PC-9 (cell line): ENCODE results near the gene TBX20. TPM values are rescaled to one million over a fixed set of nuclear protein-coding genes. Genes with fewer than 3 reads are reported as not detected.

Experiments used
- Bru-seq: library from RNA; stranded (reverse); fragments of 400-500 nt; gene quantifications from one replicate; lab custom pipeline; 2021; lab: Mats Ljungman, UMichigan
- BruChase-seq, 2 experiments: library from RNA; stranded (reverse); fragments of 400-500 nt; gene quantifications; one replicate each; lab custom pipeline; 2021; lab: Mats Ljungman, UMichigan
- BruUV-seq: library from RNA; stranded (reverse); fragments of 400-500 nt; replicated peaks from 2 replicates; lab custom pipeline; 2021; lab: Mats Ljungman, UMichigan
- CTCF ChIA-PET: fragments of 300-600 bp; sonication (Branson Sonifier 250); formaldehyde crosslinking; loops from one replicate; lab custom pipeline; 2022; ENCODE audit warnings: antibody characterized with exemption; lab: Charles Lee
- POLR2A ChIA-PET: fragments of 300-600 bp; sonication (Branson Sonifier 250); formaldehyde crosslinking; loops from one replicate; lab custom pipeline; 2022; ENCODE audit warnings: antibody characterized with exemption; ENCODE audit not compliant: unreplicated experiment; lab: Charles Lee
- DNase-seq, 2 experiments: peaks; one replicate each; pipeline versions ENCODE4 v3.0.0 to v3.0.0-alpha.2; 2015 to 2022; ENCODE audit warnings: mixed read lengths in 1 of 2
- H2AFZ ChIP-seq: fragments of 200-600 bp; sonication (generic); 2 replicates; pipeline ENCODE4 v1.8.1; 2017; ENCODE audit warnings: antibody characterized with exemption
- H3F3A ChIP-seq: fragments of 200-600 bp; sonication (generic); 2 replicates; pipeline ENCODE4 v1.8.1; 2017; ENCODE audit warnings: antibody characterized with exemption, mild to moderate bottlenecking, low read depth; ENCODE audit not compliant: insufficient read depth
- H3K27ac ChIP-seq: fragments of 200-600 bp; sonication (generic); 2 replicates; pipeline ENCODE4 v1.6.1; 2016; ENCODE audit warnings: mixed run types
- H3K27me3 ChIP-seq: fragments of 200-600 bp; sonication (generic); 2 replicates; pipeline ENCODE4 v1.6.1; 2016; ENCODE audit warnings: low read depth, mixed run types; ENCODE audit not compliant: insufficient read depth
- H3K36me3 ChIP-seq: fragments of 200-600 bp; sonication (generic); 2 replicates; pipeline ENCODE4 v1.6.1; 2016; ENCODE audit warnings: low read depth, mixed run types
- H3K4me1 ChIP-seq: fragments of 200-600 bp; sonication (generic); replicated peaks from 2 replicates; pipeline ENCODE4 v1.6.1; 2016; ENCODE audit warnings: mixed run types; ENCODE audit not compliant: insufficient read depth
- H3K4me2 ChIP-seq: fragments of 200-600 bp; sonication (generic); 2 replicates; pipeline ENCODE4 v1.6.1; 2017; ENCODE audit warnings: mixed run types
- H3K4me3 ChIP-seq: fragments of 200-600 bp; sonication (generic); 2 replicates; pipeline ENCODE4 v1.6.1; 2016; ENCODE audit warnings: mixed run types
- H3K79me2 ChIP-seq: fragments of 200-600 bp; sonication (generic); 2 replicates; pipeline ENCODE4 v1.6.1; 2017; ENCODE audit warnings: low read depth, mixed run types
- H3K9me2 ChIP-seq: fragments of 200-600 bp; sonication (generic); 2 replicates; pipeline ENCODE4 v1.8.1; 2017; ENCODE audit warnings: mild to moderate bottlenecking; ENCODE audit not compliant: insufficient read depth
- H3K9me3 ChIP-seq: fragments of 200-600 bp; sonication (generic); 2 replicates; pipeline ENCODE4 v1.8.1; 2016; ENCODE audit warnings: low read depth; ENCODE audit not compliant: insufficient read depth
- H4K20me1 ChIP-seq: fragments of 200-600 bp; sonication (generic); 2 replicates; pipeline ENCODE4 v1.8.1; 2017; ENCODE audit not compliant: insufficient read depth
- EZH2 ChIP-seq: fragments of 200-600 bp; sonication (generic); IDR thresholded peaks from 2 replicates; pipeline ENCODE4 v1.8.0; 2017; ENCODE audit warnings: antibody characterized with exemption, low read depth
- intact Hi-C: fragments of 100-400 bp; cut with micrococcal nuclease; formaldehyde crosslinking; loops from one replicate; pipeline ENCODE4 v1.10.0; 2022; ENCODE audit not compliant: unreplicated experiment
- long read RNA-seq: library from polyadenylated mRNA; stranded (forward); transcript quantifications from one replicate; pipeline ENCODE4 v2.0.0, GENCODE V29; 2022
- total RNA-seq: library from RNA; stranded (reverse); gene quantifications from 2 replicates; pipeline ENCODE4 v1.2.3, GENCODE V29; 2021
- TF ChIP-seq, protein P1 (sequence below): fragments of 200-600 bp; sonication (generic); conservative IDR thresholded peaks from 2 replicates; pipeline ENCODE4 v1.6.1; 2017; ENCODE audit warnings: mixed run types, antibody characterized with exemption, mild to moderate bottlenecking, moderate library complexity

The TBX20 gene, protein sequence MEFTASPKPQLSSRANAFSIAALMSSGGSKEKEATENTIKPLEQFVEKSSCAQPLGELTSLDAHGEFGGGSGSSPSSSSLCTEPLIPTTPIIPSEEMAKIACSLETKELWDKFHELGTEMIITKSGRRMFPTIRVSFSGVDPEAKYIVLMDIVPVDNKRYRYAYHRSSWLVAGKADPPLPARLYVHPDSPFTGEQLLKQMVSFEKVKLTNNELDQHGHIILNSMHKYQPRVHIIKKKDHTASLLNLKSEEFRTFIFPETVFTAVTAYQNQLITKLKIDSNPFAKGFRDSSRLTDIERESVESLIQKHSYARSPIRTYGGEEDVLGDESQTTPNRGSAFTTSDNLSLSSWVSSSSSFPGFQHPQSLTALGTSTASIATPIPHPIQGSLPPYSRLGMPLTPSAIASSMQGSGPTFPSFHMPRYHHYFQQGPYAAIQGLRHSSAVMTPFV
- total RNA-seq (1.1 and 1.7 TPM in 2 replicates), Bru-seq, nascent RNA (percentile 43 among the genes with signal in this experiment), BruChase-seq, experiment 1, labeled RNA remaining after a 2-hour chase (percentile 29 among the genes with signal in this experiment), BruChase-seq, experiment 2, labeled RNA remaining after a 6-hour chase (percentile 16 among the genes with signal in this experiment)
- long read RNA-seq, result 0 reads

DNA sequence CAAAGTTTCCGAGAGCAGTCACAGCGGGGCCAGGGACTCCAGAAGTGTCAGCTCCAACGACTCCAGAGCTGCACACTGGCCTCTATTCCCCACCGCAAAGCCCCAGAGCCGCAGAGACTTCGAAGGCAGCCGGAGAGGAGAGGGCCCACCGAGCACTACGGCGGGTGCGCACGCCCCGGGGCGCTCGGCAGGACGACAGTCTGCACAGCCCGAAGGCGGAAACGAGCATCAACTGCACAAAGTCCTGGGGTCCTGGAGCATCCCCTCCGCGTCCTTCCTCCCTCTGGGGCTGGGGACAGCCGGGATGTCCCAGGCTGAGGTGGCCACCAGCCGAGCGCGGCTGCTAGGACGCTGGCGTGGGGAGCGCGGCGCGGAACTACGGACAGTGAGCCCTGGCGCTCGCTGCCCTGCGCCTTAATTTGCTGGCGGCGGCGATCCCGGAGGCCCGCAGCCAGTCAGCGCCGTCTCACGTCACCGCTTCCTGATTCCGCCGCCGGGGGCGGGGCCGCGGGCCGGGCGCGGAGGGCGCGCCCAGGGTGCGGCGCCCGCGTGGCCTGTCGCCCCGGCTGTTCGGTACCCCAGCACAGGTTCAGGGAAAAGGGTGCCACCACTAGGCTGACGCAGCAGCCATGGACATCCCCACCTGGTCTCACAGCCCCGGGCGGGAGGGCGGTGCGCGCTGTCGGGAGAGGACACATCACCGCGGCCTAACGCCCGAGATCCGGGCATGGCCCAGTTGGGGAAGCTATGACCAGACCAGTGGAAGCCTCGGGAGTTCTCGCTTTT is at the start of gene TBX20:
Gene TBX20, minus strand, starts transcription at position 391 of the 786 bp plus-strand sequence. CDS start 480 bp downstream, outside the sequence.
- no peaks in the 10 kb centered on the region for H3K79me2 ChIP-seq
- ChIA-PET POLR2A (no interaction called here), CTCF (no interaction called here)
- no peaks in the 10 kb centered on the region for H3K9me2 ChIP-seq
- no peaks in the 10 kb centered on the region for H3K9me3 ChIP-seq
- H2AFZ ChIP-seq, result no peak within 1 kb of the TSS
- no peak within 1 kb of the TSS for H3K4me3 ChIP-seq
- no peaks in the 10 kb centered on the region for H3K36me3 ChIP-seq
- H3K4me2 ChIP-seq, result no peak within 1 kb of the TSS
- H3K27me3 ChIP-seq, result no peaks in the 10 kb centered on the region
- no peaks in the 10 kb centered on the region for H3F3A ChIP-seq
- intact Hi-C loops, result no loop called here
- no peaks in the 10 kb centered on the region for H4K20me1 ChIP-seq
- peaks cover 4% of the 10 kb centered on the region; the same call in 1 of the 2 replicates for H3K4me1 ChIP-seq
- TF ChIP-seq, protein P1, sequence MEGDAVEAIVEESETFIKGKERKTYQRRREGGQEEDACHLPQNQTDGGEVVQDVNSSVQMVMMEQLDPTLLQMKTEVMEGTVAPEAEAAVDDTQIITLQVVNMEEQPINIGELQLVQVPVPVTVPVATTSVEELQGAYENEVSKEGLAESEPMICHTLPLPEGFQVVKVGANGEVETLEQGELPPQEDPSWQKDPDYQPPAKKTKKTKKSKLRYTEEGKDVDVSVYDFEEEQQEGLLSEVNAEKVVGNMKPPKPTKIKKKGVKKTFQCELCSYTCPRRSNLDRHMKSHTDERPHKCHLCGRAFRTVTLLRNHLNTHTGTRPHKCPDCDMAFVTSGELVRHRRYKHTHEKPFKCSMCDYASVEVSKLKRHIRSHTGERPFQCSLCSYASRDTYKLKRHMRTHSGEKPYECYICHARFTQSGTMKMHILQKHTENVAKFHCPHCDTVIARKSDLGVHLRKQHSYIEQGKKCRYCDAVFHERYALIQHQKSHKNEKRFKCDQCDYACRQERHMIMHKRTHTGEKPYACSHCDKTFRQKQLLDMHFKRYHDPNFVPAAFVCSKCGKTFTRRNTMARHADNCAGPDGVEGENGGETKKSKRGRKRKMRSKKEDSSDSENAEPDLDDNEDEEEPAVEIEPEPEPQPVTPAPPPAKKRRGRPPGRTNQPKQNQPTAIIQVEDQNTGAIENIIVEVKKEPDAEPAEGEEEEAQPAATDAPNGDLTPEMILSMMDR, result no peak
- no peak for TF ChIP-seq EZH2
- DNase-seq, result no peak
- H3K27ac ChIP-seq, result no peak within 1 kb of the TSS
- no TSS peak for BruUV-seq

DNA sequence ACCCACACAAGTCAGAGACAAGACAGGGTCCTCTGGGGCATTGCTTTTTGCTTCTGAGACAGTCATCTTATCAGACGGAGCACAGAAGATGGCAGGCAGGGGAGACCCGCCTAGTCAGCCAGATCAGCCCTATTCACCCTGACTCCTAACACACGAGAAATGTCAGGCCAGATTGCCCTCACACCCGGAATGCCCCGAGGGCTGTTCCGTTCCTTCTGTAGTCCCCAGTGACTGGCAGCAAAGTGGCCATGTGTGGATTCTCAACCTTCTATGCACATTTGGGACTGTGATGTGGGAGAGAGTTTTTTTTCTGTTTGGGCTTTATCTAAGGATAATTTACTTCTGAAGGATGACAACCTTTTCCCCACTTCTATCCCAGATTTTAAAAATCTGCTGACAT is 35.5 kb upstream of the TBX20 start:
- Histone ChIP-seq H3K27ac (no peak overlapping the region), H2AFZ (no peak overlapping the region), H3K4me1 (no peaks in the 10 kb centered on the region), H3K27me3 (no peaks in the 10 kb centered on the region), H3K4me2 (no peak overlapping the region), H3K9me3 (no peaks in the 10 kb centered on the region), H3F3A (no peaks in the 10 kb centered on the region), H3K9me2 (no peaks in the 10 kb centered on the region), H3K4me3 (no peak overlapping the region), H4K20me1 (no peaks in the 10 kb centered on the region), H3K36me3 (no peaks in the 10 kb centered on the region), H3K79me2 (no peaks in the 10 kb centered on the region)
- no TSS peak for BruUV-seq
- intact Hi-C loops, result no loop called here
- ChIA-PET POLR2A (no interaction called here), CTCF (no interaction called here)
- TF ChIP-seq EZH2, result no peak
- TF ChIP-seq, protein P1, result no peak
- no peak for DNase-seq

DNA sequence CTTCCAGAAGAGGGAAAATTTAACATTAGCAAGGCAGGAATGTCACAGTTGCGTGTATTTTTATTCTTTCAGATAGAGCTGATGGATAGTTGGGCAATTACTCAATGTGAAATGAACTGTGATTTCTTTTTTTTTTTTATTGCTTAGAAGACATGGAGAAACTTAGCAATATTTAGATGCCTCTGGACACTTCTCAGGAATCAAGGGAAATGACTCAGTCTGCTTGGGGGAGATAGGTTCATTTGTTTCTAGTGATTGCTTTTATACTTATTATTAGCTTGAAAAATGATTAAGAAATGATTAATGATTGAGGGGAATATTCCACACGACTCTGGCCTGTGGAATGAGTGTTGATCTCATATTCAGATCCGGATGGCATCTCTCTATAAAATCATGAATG is 33.1 kb upstream of the TBX20 start:
- Histone ChIP-seq H3K9me3 (no peaks in the 10 kb centered on the region), H3K4me3 (no peak overlapping the region), H3K4me1 (no peaks in the 10 kb centered on the region), H3K9me2 (no peaks in the 10 kb centered on the region), H3K4me2 (no peak overlapping the region), H3F3A (no peaks in the 10 kb centered on the region), H3K27ac (no peak overlapping the region), H4K20me1 (no peaks in the 10 kb centered on the region), H3K27me3 (no peaks in the 10 kb centered on the region), H3K79me2 (no peaks in the 10 kb centered on the region), H2AFZ (no peak overlapping the region), H3K36me3 (no peaks in the 10 kb centered on the region)
- intact Hi-C loops, result no loop called here
- BruUV-seq, result no TSS peak
- CTCF ChIA-PET, result no interaction called here
- TF ChIP-seq EZH2, result no peak
- TF ChIP-seq, protein P1, result no peak
- POLR2A ChIA-PET, result no interaction called here
- no peak for DNase-seq
